AG09319 (cell line): ENCODE measurements around the gene SNAP29.
"Not testable (repeated sequence)": the region's sequence is repeated elsewhere in the genome, so short reads cannot be mapped to it uniquely, and the experiment has no call there.

Experiments
- DNase-seq: peaks from one replicate; pipeline ENCODE4 v3.0.0-alpha.2; 2010; ENCODE audit warnings: low read depth; ENCODE audit errors: extremely low read depth
- TF ChIP-seq, protein P1 (sequence below): IDR thresholded peaks from 2 replicates; pipeline ENCODE4 v1.5.1; 2011; ENCODE audit warnings: low read depth, mild to moderate bottlenecking, inconsistent platforms, low read length, moderate library complexity

SNAP29 gene

DNA sequence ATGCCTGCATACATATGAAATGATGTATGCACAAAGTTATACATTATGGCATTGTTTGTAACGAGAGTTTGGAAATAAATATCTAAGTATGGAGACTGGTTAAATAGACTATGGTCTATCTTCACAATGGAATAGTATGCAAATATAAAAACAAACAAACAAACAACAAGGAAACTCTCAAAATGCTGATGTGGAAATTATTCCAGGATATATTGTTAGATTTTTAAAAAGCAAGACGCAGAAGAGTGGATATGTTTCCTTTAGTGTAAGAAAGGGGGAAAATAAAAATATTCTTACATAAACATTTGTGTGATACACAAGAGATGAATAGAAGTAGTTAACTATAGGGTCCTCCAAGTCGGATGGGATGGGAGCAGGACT, 47.6 kb downstream of the SNAP29 start:
- no peak for DNase-seq

DNA sequence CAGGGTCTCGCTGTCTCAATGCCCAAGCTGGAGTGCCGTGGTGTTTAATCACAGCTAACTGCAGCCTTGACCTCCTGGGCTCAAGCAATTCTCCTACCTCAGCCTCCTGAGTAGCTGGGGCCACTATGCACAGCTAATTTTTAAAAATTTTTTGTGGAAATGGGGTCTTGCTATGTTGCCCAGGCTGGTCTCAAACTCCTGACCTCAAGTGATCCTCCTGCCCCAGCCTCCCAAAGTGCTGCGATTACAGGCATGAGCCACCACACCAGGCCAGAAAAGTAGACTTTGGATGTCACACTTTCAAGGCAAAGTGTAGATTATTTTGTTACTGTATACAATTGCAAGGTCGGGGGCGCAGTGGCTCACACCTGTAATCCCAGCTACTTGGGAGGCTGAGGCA, 49.9 kb downstream of the SNAP29 start:
- DNase-seq, result not testable (repeated sequence)

More for the DNA sequence above, 47.6 kb downstream of the SNAP29 start:
- TF ChIP-seq, protein P1, sequence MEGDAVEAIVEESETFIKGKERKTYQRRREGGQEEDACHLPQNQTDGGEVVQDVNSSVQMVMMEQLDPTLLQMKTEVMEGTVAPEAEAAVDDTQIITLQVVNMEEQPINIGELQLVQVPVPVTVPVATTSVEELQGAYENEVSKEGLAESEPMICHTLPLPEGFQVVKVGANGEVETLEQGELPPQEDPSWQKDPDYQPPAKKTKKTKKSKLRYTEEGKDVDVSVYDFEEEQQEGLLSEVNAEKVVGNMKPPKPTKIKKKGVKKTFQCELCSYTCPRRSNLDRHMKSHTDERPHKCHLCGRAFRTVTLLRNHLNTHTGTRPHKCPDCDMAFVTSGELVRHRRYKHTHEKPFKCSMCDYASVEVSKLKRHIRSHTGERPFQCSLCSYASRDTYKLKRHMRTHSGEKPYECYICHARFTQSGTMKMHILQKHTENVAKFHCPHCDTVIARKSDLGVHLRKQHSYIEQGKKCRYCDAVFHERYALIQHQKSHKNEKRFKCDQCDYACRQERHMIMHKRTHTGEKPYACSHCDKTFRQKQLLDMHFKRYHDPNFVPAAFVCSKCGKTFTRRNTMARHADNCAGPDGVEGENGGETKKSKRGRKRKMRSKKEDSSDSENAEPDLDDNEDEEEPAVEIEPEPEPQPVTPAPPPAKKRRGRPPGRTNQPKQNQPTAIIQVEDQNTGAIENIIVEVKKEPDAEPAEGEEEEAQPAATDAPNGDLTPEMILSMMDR, result no peak

DNA sequence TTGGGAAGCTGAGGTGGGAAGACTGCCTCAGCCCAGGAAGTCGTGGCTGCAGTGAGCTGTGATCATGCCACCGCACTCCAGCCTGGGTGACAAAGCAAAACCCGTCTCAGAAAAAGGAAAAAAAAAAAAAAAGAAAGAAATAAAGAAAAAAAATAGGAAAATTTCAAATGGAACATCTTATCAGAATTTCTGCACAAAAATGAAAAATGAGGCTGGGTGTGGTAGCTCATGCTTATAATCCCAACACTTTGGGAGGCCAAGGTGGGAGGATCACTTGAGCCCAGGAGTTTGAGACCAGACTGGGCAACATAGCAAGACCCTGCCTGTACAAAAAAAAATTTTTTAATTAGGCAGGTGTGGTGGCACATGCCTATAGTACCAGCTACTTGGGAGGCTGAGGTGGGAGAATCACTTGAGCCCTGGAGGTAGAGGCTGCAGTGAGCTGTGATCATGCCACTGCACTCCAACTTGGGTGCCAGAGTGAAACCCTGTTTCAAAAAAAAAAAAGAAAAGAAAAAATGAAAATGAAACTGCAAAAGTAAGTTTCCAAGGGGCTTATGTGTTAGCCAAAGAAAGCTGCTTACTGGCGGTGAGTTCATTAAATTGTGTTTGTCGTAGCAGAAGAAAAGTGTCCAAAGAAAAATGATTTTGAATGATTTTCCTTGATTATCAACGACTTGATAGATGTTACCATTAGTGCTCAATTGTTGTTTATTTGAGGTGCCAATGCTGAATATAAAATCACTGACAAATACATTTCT, 50.9 kb downstream of the SNAP29 start:
- TF ChIP-seq, protein P1, result no peak
- DNase-seq, result no peak

DNA sequence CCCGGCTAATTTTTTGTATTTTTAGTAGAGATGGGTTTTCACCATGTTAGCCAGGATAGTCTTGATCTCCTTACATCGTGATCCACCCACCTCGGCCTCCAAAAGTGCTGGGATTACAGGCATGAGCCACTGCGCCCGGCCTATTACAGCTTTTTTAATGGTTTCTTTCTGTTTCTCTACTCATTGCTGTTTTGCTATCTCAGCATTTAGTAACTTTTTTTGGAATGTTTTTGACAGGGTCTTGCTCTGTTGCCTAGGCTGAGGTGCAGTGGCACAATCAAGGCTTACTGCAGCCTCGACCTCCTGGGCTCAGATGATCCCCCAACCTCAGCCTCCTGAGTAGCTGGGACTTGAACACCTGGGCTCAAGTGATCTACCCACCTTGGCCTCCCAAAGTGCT, 53.7 kb downstream of the SNAP29 start:
- no peak for DNase-seq
- TF ChIP-seq, protein P1, result no peak

DNA sequence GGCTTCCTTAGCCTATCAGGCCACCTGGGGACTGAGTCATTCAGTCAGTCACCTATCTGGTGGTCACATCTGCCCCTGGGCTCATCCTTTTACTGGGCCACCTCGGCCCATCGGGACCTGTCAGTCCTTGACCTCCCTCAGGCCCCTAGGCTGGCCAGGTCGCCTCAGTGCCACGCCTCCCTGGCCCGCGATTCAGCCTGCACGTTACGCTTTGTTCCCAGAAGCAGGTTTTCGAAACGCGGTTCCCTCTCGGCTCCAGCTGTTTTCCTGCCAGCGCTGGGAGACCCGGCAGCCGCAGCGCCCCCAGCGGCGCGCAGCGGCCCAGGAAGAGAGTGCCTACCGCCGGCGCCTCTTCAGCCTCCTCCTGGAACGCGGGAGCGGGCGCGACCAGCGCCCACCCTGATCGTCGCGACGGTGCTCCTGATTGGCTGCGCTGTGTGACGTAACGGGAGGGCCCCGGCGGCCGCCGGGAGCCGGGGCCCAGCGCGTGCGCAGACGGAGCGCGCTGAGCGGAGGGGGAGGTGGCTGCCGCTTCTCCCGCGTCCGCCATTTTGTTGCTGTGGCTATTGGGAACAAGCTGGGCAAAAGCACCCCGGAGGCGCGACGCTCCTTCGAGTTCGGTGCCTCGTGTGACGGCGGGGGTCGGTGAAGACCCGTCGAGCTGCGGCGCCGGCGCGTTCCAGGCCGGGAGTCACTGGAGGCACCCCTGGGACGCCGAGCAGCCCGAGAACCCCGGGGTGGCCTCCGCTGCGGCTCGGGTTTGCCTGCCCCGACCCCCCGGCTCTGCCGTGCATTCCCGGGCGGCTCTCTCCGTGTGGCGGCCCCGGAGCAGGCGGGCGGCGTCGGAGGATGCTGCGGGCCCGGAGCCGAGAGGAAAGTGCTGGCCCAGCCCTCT, 58.4 kb downstream of the SNAP29 start, which contains the start of gene CRKL:
TSS of gene CRKL (plus strand) at position 492 of the 895 bp plus-strand sequence. CDS start 528 bp downstream, outside the sequence.
- TF ChIP-seq, protein P1, result peak; percentile 90

DNA sequence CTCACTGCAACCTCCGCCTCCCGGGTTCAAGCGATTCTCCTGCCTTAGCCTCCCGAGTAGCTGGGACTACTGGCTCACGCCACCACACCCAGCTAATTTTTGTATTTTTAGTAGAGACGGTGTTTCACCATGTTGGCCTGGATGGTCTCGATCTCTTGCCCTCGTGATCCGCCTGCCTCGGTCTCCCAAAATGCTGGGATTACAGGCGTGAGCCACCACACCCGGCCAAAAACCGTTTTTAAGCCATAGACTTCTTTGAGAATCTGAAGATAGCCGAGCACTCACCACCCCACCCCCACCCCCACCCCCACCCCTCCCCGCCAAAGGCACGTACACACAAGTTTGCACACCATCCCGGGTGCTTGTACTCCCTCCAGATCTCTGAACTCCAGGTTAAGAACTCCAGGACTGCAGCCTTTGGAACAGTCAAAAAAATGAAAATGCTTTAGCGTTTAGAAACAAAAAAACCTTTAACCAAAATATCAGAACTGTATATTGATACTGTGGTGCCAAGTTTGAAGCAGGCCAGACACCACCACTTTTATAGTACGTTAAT, 59.9 kb downstream of the SNAP29 start:
- TF ChIP-seq, protein P1, result no peak
- no peak for DNase-seq

More for the DNA sequence above, 58.4 kb downstream of the SNAP29 start, which contains the start of gene CRKL:
- DNase-seq, result peak; percentile 93

DNA sequence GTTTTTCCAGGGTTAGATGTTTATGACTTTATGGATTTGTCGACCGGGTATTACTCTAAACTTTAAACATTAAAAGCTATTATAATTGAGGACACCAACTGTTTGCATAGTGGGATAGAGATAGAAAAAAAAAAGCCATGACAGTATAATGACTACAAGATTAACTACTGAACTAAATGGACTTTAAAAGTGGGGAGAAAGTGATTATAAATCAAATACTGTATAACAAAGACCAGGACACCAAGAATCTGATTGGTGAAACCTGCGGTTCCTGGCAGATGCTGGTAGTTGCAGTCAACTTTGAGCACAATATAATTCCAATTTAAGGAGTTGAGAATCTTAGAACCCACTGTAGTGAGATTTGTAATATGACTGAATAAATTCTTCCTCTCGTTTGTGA, 60.9 kb downstream of the SNAP29 start:
- TF ChIP-seq, protein P1, result no peak
- no peak for DNase-seq
